Smooth muscle cell (in vitro differentiated cells): ENCODE results near the gene CDC37L1. TPM values are rescaled to one million over a fixed set of nuclear protein-coding genes. Genes with fewer than 3 reads are reported as not detected.
A peak's percentile ranks its signal among the peaks of the same experiment; 100 is the strongest.

Experiments used
- DNase-seq: peaks from one replicate; lab custom pipeline; 2025; ENCODE audit not compliant: unreplicated experiment; lab: John Stamatoyannopoulos, UW
- H2AFZ ChIP-seq: fragments of 200-600 bp; sonication (generic); 2 replicates; pipeline ENCODE4 v1.6.0; 2016; ENCODE audit warnings: antibody characterized with exemption, low read depth, mild to moderate bottlenecking
- H3F3A ChIP-seq: fragments of 200-600 bp; sonication (generic); 2 replicates; pipeline ENCODE4 v1.6.0; 2017; ENCODE audit warnings: antibody characterized with exemption, low read depth
- H3K27ac ChIP-seq: fragments of 200-600 bp; sonication (generic); 2 replicates; pipeline ENCODE4 v1.5.1; 2016; ENCODE audit warnings: low read depth, mild to moderate bottlenecking
- H3K27me3 ChIP-seq: fragments of 200-600 bp; sonication (generic); 2 replicates; pipeline ENCODE4 v1.6.1; 2016; ENCODE audit warnings: low read depth, mild to moderate bottlenecking
- H3K36me3 ChIP-seq: fragments of 200-600 bp; sonication (generic); 2 replicates; pipeline ENCODE4 v1.5.1; 2016; ENCODE audit warnings: low read depth
- H3K4me1 ChIP-seq: fragments of 200-600 bp; sonication (generic); 2 replicates; pipeline ENCODE4 v1.5.1; 2016; ENCODE audit warnings: low read depth
- H3K4me2 ChIP-seq: fragments of 200-600 bp; sonication (generic); 2 replicates; pipeline ENCODE4 v1.6.0; 2016; ENCODE audit warnings: mild to moderate bottlenecking
- H3K4me3 ChIP-seq: fragments of 200-600 bp; sonication (generic); 2 replicates; pipeline ENCODE4 v1.5.1; 2016; ENCODE audit warnings: mild to moderate bottlenecking
- H3K79me2 ChIP-seq: fragments of 200-600 bp; sonication (generic); 2 replicates; pipeline ENCODE4 v1.6.0; 2016; ENCODE audit warnings: low read depth, mild to moderate bottlenecking
- H3K9ac ChIP-seq: fragments of 200-600 bp; sonication (generic); 2 replicates; pipeline ENCODE4 v1.6.0; 2016; ENCODE audit warnings: low read depth
- H3K9me3 ChIP-seq: fragments of 200-600 bp; sonication (generic); replicated peaks from 2 replicates; pipeline ENCODE4 v1.5.1; 2016; ENCODE audit warnings: low read depth
- H4K20me1 ChIP-seq: fragments of 200-600 bp; sonication (generic); 2 replicates; pipeline ENCODE4 v1.6.0; 2016; ENCODE audit warnings: low read depth
- WGBS: methylation state at CpG from one replicate; pipeline ENCODE4 v1.1.7; 2016; ENCODE audit warnings: low lambda C conversion rate; 5-methylcytosine and 5-hydroxymethylcytosine counted together
- polyA plus RNA-seq: library from polyadenylated mRNA; unstranded; fragments of >200 nt; fragmentation: Nextera tagmentation; extraction: Ambion mirVana; gene quantifications from 2 replicates; pipeline ENCODE4 v1.2.1, GENCODE V29; 2016
- total RNA-seq: library from RNA; depleted of rRNA; stranded (reverse); fragments of >200 nt; gene quantifications from 2 replicates; pipeline ENCODE4 v1.2.3, GENCODE V29; 2014
- TF ChIP-seq, protein P1 (sequence below): fragments of 200-600 bp; sonication (generic); IDR thresholded peaks from 2 replicates; pipeline ENCODE4 v1.5.1; 2017; ENCODE audit warnings: borderline replicate concordance, mild to moderate bottlenecking, antibody characterized with exemption; ENCODE audit not compliant: insufficient read depth, poor library complexity, severe bottlenecking

The CDC37L1 gene
- total and polyA plus RNA-seq, 2 experiments from 2014 or later: 16.0 to 19.2 TPM

DNA sequence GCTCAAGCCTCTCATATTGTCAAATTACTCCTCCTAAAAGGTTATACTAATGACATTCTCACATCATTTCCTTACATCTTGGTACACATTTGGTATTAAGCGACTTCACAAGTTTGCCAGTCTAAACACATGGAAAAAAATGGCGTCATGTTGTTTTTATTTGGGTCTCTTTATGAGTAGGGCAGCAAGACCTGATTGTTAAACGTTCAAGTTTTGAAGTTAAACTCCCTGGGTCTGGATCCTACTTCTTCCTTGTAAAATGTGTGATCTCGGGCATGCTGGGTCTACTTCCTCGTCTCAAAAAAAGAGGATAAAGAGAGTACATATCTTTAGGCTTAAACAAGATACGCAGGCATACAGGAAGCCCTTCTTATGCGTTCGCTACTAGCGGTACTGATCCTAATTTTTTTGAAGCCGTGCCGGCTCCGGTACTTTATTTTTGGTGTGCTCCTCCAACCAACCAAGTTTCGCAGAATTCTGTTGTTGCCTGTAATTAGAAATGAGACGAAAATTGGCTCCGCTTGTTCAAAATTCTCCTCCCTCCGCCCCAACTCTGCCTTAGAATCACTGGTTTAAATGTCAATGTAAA, 596 bp upstream of the CDC37L1 start:
- Histone ChIP-seq H3K9me3 (no peaks in the 10 kb centered on the region), H3K36me3 (no peaks in the 10 kb centered on the region), H3F3A (peaks cover 3% of the 10 kb centered on the region), H4K20me1 (peaks cover 13% of the 10 kb centered on the region), H3K4me3 (peak overlapping the region; percentile 86), H3K27me3 (no peaks in the 10 kb centered on the region), H3K79me2 (peaks cover 29% of the 10 kb centered on the region), H3K9ac (peak overlapping the region; percentile 85), H3K27ac (peak overlapping the region; percentile 96), H2AFZ (peak overlapping the region; percentile 82), H3K4me1 (peaks cover 14% of the 10 kb centered on the region), H3K4me2 (peak overlapping the region; percentile 95)
- no peak for DNase-seq
- 1% methylated on average over 16 of the region's 16 CpGs for WGBS
- TF ChIP-seq, protein P1, sequence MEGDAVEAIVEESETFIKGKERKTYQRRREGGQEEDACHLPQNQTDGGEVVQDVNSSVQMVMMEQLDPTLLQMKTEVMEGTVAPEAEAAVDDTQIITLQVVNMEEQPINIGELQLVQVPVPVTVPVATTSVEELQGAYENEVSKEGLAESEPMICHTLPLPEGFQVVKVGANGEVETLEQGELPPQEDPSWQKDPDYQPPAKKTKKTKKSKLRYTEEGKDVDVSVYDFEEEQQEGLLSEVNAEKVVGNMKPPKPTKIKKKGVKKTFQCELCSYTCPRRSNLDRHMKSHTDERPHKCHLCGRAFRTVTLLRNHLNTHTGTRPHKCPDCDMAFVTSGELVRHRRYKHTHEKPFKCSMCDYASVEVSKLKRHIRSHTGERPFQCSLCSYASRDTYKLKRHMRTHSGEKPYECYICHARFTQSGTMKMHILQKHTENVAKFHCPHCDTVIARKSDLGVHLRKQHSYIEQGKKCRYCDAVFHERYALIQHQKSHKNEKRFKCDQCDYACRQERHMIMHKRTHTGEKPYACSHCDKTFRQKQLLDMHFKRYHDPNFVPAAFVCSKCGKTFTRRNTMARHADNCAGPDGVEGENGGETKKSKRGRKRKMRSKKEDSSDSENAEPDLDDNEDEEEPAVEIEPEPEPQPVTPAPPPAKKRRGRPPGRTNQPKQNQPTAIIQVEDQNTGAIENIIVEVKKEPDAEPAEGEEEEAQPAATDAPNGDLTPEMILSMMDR: no peak

DNA sequence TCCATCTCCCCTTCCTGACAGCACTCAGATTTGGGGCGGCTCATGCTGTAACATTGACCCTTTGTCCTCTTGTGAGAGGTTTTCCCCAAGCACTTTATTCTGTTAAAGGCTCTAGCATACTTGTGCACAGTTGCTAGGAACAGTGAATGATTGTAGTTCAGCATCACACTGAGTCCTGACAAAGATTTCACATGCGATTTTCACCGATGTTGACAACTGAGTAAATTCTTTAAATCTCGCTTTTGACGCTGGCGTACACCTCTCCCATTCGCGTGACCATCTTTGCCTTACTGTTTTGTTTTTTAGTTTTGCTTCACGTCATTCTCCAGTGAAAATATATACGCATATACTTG, 780 bp downstream of the CDC37L1 start:
- Histone ChIP-seq H3K79me2 (peaks cover 29% of the 10 kb centered on the region), H2AFZ (peak overlapping the region; percentile 84), H4K20me1 (peaks cover 15% of the 10 kb centered on the region), H3K36me3 (no peaks in the 10 kb centered on the region), H3K4me3 (peak overlapping the region; percentile 86), H3K27ac (peak overlapping the region; percentile 96), H3K27me3 (no peaks in the 10 kb centered on the region), H3K9ac (peak overlapping the region; percentile 85), H3K9me3 (no peaks in the 10 kb centered on the region), H3K4me1 (peaks cover 14% of the 10 kb centered on the region), H3F3A (peaks cover 3% of the 10 kb centered on the region), H3K4me2 (peak overlapping the region; percentile 95)
- DNase-seq: no peak
- WGBS: 4% methylated on average over 10 of the region's 10 CpGs
- TF ChIP-seq, protein P1: no peak

DNA sequence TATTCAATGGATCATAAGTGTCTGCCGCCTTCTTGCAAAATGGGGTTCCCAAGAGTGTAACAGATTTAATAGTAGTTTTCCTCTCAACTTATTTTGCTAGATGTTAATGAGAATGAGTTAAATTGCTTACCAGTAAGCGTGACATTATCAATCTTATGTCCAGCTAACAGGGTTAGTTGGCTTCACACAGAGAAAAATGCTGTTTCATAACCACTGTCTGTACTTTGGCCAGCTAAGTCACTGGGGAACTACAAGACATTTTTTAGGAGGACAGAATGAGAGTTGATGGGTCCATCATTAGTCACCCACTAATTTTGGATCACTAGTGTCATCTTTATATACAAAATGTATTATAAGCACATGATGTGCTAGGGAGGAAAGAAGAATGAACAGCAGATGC, 1.4 kb downstream of the CDC37L1 start:
- Histone ChIP-seq H3K4me1 (peaks cover 14% of the 10 kb centered on the region), H3K4me2 (peak overlapping the region; percentile 95), H3K79me2 (peaks cover 29% of the 10 kb centered on the region), H3K9ac (peak overlapping the region; percentile 85), H3K27me3 (no peaks in the 10 kb centered on the region), H3F3A (peaks cover 3% of the 10 kb centered on the region), H3K9me3 (no peaks in the 10 kb centered on the region), H3K36me3 (no peaks in the 10 kb centered on the region), H3K4me3 (peak overlapping the region; percentile 86), H4K20me1 (peaks cover 15% of the 10 kb centered on the region), H2AFZ (no peak overlapping the region), H3K27ac (peak overlapping the region; percentile 96)
- DNase-seq: no peak
- WGBS: 70% methylated on average over 2 of the region's 2 CpGs
- TF ChIP-seq, protein P1: no peak

DNA sequence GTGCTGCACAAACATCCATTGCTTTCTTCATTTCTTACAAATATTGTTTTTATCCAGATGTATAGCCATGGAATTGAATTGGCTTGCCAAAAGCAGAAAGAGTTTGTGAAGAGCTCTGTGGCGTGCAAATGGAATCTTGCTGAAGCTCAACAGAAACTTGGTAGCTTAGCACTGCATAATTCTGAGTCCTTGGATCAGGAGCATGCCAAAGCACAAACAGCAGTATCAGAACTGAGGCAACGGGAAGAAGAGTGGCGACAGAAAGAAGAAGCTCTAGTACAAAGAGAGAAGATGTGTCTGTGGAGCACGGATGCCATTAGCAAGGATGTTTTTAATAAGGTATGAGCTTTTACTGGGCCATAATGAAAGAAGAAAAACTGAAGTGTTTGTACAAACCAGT, 5.5 kb downstream of the CDC37L1 start:
- Histone ChIP-seq H3F3A (peaks cover 3% of the 10 kb centered on the region), H4K20me1 (peaks cover 22% of the 10 kb centered on the region), H3K4me2 (no peak overlapping the region), H3K27me3 (no peaks in the 10 kb centered on the region), H3K9ac (no peak overlapping the region), H3K36me3 (no peaks in the 10 kb centered on the region), H2AFZ (no peak overlapping the region), H3K27ac (peak overlapping the region; percentile 28), H3K4me1 (peaks cover 11% of the 10 kb centered on the region), H3K9me3 (no peaks in the 10 kb centered on the region), H3K79me2 (peaks cover 45% of the 10 kb centered on the region), H3K4me3 (no peak overlapping the region)
- no peak for DNase-seq
- WGBS: 47% methylated on average over 4 of the region's 4 CpGs
- TF ChIP-seq, protein P1: no peak
